GM19452 (cell line): ENCODE results near the gene USP27X.
A peak's percentile ranks its signal among the peaks of the same experiment; 100 is the strongest.

ENCODE experiments used
- ATAC-seq: cut with Tn5 transposase; IDR thresholded peaks from one replicate; pipeline ENCODE4 v1.9.1; 2021; ENCODE audit not compliant: unreplicated experiment

USP27X gene

DNA sequence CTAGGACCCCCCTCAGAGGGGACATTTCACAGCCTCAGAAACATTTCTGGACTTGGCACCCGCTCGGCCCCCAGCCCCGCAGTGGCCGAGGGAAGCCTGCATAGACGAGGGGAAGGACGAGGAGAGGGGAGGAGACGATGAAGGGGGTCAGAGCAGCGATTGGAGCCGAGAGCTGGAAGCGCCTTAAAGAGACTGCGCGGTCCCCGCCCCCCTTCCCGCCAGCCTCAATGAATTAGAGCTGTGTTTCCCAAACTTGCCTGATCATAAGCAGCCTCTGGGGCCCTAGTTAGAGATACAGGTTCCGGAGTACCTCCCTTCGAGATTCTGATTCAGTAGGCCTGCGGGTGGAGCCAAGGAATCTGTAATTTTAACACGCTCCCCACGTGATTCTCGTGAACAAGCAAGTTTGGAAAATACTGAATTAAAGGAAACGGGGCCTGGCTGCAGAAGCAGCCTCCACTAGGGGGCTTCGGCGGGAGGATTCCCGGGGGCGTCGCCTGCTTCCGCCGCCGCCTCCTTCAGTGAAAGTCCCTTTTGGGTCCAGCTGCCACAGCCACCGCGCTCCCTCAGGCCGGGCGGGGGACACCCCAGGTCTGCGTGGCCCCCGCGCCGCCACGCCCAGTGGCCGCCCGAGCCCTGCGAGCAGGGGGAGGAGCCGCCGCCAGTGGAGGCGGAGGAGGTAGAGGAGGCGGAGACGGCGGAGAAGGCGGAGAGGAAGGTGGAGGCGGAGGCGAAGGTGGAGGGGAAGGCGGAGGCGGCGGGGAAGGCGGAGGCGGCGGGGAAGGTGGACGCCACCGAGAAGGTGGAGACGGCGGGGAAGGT is at the start of gene USP27X:
Gene USP27X, plus strand, starts transcription at position 651 of the 822 bp plus-strand sequence. CDS start 824 bp downstream, outside the sequence.
- ATAC-seq: peak; percentile 95

DNA sequence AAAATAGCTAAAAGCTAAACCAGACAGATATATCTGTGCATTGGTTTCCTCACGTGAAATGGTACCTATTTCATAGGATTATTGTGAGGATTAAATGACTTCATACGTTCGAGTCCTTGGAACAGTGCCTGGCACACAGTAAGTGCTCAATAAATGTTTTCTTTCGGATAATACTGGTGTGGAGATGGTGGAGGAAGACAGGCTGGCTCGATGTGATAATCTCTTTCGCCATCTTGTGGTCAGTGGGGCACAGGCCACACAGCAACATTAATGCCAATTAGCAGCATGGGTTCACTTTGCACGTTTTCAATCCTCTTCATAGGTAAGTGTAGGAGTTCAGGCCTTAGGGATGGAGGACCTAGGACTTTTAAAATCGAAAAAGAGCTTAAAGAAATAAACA is 40.9 kb upstream of the USP27X start:
- no peak for ATAC-seq

DNA sequence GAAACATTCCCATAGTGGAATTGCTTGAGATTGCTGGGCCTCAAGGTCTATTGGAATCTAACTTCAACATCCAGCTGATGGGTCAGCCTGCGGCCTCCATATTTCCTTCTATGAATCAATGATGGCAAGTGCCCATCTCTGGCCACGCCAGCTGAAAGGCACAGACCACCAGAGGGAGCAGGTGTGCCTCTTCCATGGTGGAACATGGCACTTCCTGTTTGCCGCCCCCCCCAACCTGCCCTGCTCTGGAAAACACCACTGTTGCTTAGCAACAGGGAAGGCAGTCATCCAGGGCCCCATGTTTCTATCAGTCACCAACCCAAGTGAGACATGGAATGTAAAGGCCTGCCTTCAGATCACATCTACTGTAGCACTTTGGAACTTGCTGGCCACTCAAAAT is 38.6 kb upstream of the USP27X start:
- no peak for ATAC-seq

DNA sequence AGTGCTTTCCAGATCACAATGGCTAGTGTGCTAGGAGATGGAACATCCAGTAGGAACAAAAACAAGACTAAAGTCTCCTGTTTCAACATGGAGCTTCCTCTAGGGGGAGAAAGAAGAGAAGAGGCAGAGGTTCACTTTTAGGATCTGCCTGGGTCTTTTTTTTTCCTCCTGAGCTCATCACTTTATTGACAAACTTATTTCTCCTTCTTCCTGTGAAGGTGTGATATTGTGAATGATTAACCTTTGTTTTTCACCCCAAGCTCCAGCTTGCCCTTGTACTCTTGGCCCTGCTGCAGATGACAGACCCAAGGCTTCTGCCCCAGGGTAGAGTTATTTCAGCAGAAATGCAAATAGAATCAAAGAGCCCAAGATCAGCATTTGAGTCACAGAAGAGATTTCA is 36.7 kb upstream of the USP27X start:
- no peak for ATAC-seq

DNA sequence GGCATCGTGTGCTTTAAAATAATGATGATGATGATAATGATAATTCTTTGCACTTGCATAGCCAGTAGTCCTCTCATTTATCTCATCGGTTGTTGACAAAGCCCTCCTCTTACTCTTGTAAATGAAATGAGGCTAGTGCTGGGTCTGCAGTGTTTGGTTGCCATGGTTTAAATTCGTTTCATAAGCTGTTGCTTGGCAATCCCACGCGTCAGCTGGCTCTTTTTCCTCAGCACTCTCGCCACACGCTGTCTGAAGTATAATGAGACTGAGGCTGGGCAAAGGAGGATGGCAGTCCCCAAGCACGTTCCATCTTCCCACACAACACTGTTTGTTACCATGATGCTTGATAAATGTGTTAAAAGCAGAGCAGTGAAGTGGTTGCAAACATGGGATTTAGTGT is 34.7 kb upstream of the USP27X start:
- ATAC-seq: no peak

DNA sequence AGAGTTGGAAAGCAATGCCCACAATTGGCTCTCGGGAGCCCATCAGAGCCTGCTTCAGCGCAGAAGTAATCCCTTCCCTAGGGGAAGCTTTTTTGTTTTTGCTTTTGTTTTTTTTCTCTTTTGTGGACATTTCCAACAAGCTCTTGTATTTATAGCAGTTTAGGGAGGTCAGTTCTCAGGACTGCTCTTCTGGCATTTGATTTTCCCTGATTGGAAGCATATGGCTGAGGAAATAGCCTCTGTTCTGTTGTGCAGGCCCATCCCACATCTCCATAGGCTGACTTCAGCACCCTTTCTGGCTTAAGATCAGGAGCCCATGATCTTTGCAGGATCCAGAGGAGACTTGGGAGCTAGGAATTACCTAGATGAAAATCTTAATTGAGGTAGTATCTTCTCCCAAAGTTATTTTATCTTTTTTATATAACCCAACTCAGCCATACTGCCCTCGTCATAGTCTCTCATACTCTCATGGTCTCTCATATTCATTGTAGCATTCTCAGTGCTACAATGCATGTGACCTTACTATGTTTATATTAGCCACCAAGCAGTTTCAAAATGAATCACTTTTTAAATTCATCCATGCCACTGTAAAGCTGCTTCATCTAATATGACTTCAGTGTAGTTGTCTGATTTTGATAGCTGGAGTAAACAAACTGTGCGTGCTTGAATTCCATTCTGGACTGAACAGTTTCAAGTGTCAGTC is 33.4 kb upstream of the USP27X start:
- ATAC-seq: no peak

DNA sequence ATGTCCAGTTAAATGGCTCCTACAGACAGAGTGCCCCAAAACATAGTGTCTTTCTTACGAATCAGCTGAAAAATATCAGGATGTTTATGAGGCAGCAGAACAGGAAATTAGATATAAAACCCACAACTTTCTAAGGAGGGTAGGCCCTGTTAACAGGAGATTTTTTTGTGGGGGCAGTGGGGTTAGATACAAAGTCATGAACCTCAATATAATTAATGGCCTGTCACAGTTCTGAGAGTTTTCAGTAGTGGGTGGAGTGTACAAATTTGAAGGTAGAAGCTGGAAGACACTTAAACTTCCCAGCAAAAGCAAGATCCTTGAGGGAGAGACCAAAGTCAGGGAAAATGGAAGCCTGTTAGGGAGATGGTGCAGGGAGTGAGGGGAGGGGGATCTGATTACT is 32.8 kb upstream of the USP27X start:
- ATAC-seq: no peak

DNA sequence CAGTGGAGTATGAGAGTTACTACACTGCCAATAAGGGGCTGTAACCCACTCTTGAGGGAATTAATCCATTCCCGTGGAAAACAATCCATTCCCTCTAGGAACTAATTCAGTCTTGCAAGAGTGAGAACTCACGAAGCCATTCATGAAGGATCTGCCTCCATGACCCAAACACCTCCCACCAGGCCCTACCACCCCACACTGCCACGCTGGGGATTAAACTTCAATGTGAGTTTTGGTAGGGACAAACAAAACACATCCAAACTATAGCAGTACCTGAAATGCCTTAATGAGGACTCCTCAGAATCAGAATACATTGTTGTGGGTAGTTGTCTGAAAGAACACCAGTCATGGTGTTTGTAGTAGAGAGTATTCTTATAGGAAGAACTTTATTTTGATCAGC is 31.0 kb upstream of the USP27X start:
- ATAC-seq: no peak

DNA sequence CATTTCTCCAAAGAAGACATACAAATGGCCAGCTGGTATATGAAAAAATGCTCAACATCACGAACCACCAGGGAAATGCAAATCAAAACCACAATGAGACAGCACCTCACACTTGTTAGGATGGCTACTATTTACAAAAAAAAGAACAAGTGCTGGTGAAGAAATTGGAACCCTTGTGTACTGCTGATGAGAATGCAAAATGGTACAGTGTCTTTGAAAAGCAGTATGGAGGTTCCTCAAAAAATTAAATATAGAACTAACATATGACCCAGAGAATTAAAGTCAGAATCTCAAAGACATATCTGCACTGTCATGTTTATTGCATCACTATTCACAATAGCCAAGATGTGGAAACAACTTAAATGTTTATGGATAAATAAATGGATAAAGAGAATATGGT is 29.3 kb upstream of the USP27X start:
- ATAC-seq: no peak

DNA sequence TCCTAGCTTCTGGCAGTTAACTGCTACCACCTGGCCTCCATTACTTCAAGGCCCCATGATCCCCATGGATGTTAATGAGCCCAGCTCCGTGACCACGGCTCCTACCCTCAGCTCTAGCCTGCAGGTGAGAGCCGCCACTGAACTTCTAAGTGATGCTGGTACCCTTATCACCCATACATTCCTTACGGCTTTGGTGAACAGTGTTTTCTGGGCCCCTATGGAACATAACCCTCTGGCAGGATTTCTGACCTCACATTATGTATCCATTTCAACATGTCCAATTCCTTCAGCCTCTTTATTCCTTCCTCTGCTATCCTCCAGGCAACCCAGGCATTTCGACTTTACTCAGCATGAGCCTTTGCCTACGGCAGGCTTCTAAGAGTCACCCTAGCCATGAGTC is 25.6 kb upstream of the USP27X start:
- ATAC-seq: no peak

DNA sequence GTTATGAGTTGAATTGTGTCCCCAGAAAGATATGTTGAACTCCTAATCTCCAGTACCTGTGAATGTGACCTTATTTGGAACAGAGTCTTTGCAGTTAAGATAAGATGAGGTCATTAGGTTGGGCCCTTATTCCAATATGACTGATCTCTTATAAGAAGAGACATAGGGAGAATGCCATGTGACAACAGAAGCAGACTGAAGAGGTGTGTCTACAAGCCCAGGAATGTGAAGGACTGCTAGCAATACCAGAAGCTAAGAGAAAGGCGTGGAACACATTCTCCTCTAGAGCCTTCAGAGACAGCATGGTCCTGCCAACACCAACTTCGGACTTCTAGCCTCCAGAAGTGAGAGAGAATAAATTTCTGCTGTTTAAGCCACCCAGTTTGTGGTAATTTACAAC is 22.5 kb upstream of the USP27X start:
- no peak for ATAC-seq

DNA sequence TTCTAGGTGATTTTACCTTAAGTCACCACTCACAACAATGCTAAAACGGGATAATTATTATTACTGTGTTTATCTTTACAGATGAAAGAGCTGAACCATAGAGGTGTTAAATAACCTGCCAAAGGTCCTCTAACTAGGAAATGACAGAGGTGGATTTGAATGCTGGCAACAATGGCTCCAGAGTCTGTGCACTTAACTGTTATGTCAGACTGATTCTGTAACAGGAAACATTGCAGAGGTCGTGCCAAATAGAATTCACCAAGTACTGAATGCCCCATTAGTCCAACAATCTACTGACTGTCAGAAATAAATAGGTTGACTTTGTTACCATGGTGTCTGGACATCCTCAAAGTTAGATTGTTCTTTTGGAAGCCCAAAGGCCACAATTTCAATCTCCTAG is 20.9 kb upstream of the USP27X start:
- ATAC-seq: no peak

DNA sequence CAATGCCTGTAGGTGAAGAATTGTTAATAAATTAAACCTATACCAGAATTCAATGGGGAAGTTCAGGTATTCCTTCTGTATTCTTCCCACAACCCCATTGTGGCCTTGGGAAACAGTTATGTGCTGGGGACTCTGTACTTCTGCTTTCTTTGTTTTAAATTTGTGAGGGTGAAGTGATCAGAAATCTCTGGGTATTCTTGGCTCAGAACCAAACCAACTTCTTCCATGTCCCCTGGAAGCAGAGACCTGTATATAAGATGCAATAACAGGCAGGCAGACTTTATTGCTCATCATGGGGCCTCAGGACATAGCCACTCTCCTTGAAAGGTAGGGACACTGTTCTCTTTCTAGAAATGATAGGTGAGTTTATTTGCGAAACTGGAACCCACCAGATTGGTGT is 19.8 kb upstream of the USP27X start:
- no peak for ATAC-seq

DNA sequence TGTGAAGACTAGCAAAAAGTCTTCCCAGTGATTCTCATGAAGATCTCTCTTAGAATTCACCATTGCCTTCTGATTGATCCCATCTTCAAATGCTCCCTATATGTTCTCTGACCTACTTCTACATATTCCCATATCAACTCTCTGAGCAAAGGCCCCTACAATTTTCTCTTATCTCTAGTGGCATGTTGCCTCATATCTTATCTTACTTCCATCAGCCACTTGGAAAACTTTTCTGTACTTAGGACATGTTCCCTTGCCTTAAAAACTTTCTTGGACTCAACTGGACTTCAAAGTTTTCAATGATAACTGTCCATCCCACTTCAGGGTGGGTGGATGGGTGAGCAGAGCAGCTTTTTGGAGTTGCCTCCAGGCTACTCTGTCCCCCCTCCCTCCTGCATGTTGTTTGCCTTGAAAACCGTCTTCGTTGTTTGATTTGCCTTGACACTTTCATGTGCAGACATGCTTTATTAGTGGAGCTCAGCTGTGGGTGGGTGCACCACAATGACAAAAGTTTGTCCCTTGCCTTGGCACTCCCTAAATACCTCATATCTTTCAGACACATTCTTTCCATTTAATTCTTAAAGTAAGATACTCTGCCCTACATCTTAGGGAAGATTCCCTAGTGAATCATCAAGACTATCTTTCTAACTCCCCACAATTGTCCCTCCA is 18.3 kb upstream of the USP27X start:
- ATAC-seq: no peak

DNA sequence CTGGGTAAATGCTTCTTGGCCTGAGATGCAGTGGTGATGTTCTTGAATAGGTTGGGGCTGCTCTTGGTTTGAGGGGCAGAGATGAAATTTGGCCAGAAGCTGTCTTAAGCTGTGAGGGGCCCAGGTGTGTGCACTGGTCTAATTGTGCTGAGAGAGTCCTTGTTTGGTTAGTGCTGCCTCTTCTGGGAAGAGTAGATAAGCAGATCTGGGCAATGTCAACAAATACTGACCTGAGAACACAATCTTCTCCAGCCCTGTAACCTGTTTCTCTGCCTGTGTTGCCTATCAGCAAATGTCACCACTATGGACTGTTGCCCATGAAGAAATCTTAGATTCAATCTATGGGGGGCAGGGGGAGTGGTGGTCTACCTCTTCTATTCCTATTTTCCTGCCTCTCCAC is 17.2 kb upstream of the USP27X start:
- no peak for ATAC-seq

DNA sequence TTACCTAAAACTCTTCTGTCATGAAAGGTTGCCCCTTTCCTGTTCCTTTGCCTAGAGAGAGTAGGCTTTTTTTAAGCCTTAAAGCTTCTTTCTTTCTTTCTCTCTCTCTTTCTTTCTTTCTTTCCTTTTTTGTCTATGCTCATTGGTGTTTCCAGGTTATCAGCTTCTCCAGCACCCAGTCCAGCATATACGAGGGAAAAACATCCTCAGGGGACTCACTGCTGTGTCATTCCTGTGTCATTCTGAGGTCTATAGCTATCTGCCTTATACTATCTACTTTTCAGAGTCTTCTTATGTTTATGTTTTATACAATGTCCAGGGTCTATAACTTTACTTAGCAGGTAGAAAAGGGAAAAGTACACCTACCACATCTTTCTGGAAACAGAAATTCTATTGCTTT is 10.5 kb upstream of the USP27X start:
- ATAC-seq: no peak

DNA sequence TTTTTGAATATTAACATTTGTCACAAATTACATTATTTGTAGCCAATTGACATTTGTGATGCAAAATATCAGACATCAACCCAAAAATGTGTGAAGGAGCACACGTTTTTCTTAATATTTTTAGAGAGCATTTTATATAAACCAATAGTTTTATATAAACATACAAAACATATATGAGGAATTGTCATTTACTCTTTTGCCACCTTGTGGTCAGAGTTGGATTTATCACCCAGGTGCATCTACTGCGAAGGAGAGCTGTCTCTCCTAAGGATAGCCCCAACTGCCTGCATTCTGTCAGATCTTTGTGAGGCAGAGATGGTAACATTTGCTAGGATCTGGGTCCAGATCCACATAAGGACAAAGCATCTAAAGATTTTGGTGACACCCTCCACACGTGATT is 2.5 kb upstream of the USP27X start:
- no peak for ATAC-seq

DNA sequence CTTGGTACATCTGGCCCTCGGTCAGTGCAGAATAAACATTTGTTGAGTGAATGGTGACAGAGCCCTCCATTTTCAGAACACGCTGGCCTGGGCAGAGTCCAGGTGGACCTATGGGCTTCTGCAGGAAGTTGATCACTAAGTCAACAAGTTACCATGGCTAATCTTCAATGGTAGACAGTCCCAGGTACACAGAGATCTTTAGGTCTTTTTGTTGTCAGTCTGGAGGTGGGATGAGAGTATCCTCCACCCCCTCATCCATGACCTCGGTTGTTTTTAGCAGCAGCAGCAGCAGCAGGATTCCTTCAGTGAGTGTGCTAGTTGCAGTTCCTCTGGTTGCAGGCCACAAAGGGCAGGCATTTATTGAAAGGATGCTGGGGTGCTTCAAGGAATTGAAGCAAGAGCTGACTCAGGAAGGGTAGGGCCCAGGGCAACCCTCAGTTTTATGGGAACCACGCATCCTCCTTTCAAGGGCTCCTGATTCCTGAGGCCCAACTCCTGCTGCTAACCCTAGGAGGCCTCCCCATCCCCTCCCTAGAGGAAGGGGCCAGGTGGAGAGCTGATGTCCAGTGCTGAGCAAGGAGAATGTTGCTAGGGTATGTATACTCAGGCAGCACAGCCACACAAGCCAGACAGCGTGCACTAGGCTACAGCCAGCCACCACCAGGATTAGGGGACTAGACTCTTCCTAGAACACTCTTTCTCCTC is 1.7 kb upstream of the USP27X start:
- no peak for ATAC-seq

DNA sequence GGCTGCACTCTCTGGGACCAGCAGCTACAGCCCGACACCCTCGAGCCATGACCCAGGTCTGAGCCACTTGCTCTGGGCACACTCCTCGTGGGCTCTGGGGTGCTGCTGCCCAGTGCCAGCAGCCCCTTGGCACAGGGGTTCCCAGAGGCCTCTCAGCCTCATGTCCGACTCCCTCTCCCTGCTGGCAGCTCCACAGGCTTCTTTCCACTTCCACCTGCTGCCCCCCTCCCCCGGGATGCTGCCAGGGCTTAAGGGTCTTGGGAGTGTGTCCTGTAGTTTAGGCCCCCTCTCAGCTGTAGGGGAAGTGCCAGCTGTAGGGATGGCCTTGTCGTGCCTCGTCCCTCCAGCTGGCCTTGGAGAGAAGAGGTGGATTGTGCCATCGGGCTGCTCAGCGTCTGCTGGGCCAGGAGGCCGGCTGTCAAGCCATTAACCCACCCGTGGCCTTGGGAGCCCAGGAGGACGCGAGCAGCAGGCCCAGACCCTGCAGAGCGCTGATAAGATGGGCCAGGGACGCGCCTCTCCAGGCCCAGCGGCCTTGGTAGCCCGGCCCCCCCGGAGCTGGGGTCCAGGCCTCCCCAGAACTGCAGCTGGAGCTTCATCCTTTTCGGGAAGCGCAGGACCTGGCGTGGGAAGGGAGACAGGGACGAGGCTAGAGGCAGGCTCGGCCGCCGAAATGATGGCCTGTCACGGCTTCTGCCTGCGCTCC is 1.0 kb upstream of the USP27X start:
- no peak for ATAC-seq

DNA sequence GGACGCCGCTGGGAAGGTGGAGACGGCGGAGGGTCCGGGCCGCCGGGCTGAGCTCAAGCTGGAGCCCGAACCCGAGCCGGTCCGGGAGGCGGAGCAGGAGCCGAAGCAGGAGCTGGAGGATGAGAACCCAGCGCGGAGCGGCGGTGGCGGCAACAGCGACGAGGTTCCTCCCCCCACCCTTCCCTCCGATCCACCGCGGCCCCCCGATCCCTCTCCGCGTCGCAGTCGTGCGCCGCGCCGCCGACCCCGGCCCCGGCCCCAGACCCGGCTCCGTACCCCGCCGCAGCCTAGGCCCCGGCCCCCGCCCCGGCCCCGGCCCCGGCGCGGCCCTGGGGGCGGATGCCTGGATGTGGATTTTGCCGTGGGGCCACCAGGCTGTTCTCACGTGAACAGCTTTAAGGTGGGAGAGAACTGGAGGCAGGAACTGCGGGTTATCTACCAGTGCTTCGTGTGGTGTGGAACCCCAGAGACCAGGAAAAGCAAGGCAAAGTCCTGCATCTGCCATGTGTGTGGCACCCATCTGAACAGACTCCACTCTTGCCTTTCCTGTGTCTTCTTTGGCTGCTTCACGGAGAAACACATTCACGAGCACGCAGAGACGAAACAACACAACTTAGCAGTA is 483 bp downstream of the USP27X start:
- peak; percentile 1 for ATAC-seq
